Measurements from ENCODE around the gene QKI. TPM values are rescaled to one million over a fixed set of nuclear protein-coding genes. Genes with fewer than 3 reads are reported as not detected.

QKI gene
- total and polyA plus RNA-seq, 2 of the 8 experiments (the other 6 are each of a cell fraction or from before 2014, with no cell fraction given), result 181 to 183 TPM

GRCh38 chr6:163375361-163375760 is 39.2 kb upstream of the QKI start:
- Histone ChIP-seq H3K27me3 (replicated peaks in 1 of 4; ENCODE audit: control insufficient read depth in 3 of 4, extremely low read depth in 1 of 4, insufficient read depth in 3 of 4, low read length in 3 of 4) (no peaks in the 10 kb centered on the region), H3K4me2 (ENCODE audit: insufficient read depth in 1 of 2, low read depth in 2 of 2, low read length in 2 of 2) (no peak overlapping the region), H3K9ac (replicated peaks in 1 of 4; ENCODE audit: extremely low read depth in 1 of 4, low read depth in 3 of 4, low read length in 3 of 4) (no peak overlapping the region), H4K5ac (ENCODE audit: insufficient read length, low read depth, low read length) (no peak overlapping the region), H2BK20ac (ENCODE audit: low read length) (peak overlapping the region; percentile 86; the same call in 1 of the 2 replicates), H2AK5ac (ENCODE audit: low read depth, low read length) (no peak overlapping the region), H3K79me2 (ENCODE audit: control insufficient read depth in 1 of 2, insufficient read depth in 2 of 2, low read length in 2 of 2) (no peaks in the 10 kb centered on the region), H3K4me1 (replicated peaks in 1 of 4; ENCODE audit: control insufficient read depth in 3 of 4, insufficient read depth in 4 of 4, low read length in 3 of 4) (no peaks in the 10 kb centered on the region; a peak in 1 of 7 replicates), H3K9me3 (ENCODE audit: insufficient read depth in 2 of 2, low read depth in 1 of 2, low read length in 1 of 2) (no peaks in the 10 kb centered on the region), H3K4me3 (ENCODE audit: extremely low read depth in 1 of 4, insufficient read depth in 2 of 4, low read depth in 3 of 4, low read length in 4 of 4) (no peak overlapping the region), H3K56ac (replicated peaks; ENCODE audit: insufficient read length, low read depth, low read length) (no peak overlapping the region), H3K23ac (ENCODE audit: insufficient read length) (no peak overlapping the region), H3K36me3 (ENCODE audit: control insufficient read depth in 2 of 4, insufficient read depth in 4 of 4, low read length in 3 of 4) (no peaks in the 10 kb centered on the region), H3K4ac (replicated peaks; ENCODE audit: insufficient read length, low read depth, low read length) (no peak overlapping the region), H3K23me2 (ENCODE audit: low read depth, low read length) (no peaks in the 10 kb centered on the region), H2BK12ac (ENCODE audit: low read depth, low read length) (no peak overlapping the region), H4K8ac (ENCODE audit: extremely low read depth, insufficient read depth, low read length) (no peak overlapping the region), H2BK5ac (ENCODE audit: low read depth, low read length) (no peak overlapping the region), H3K27ac (ENCODE audit: low read depth, low read length) (no peak overlapping the region), H2AFZ (ENCODE audit: low read length) (no peak overlapping the region), H2BK120ac (replicated peaks; ENCODE audit: low read depth, low read length) (no peak overlapping the region), H2BK15ac (ENCODE audit: low read length) (no peak overlapping the region), H3K79me1 (ENCODE audit: low read depth, low read length) (no peaks in the 10 kb centered on the region), H4K91ac (replicated peaks; ENCODE audit: insufficient read length, low read length) (no peak overlapping the region), H3K18ac (ENCODE audit: extremely low read depth, low read length) (no peak overlapping the region), H4K20me1 (replicated peaks in 1 of 2; ENCODE audit: control insufficient read depth in 1 of 2, insufficient read depth in 2 of 2, low read length in 2 of 2) (no peaks in the 10 kb centered on the region), H3K14ac (ENCODE audit: insufficient read length) (no peak overlapping the region)
- ChIA-PET CTCF (ENCODE audit: partially characterized antibody) (interaction anchor here (0.7 to 1.1 kb wide), 3 partner anchors 10 to 37 kb away, joined by 3 read pairs; no protein-coding TSS in a partner anchor), POLR2A (ENCODE audit: partially characterized antibody) (interaction anchor here (1.3 kb wide), 1 partner anchor 14 kb away, joined by 3 read pairs; no protein-coding TSS in a partner anchor)
- 93% methylated on average over 10 of the region's 10 CpGs; no CpG with 5 or more reads in 1 of the 2 experiments for WGBS, 2 experiments (ENCODE audit: extremely low coverage in 1 of 2, insufficient coverage in 1 of 2, insufficient read length in 1 of 2, insufficient replicate concordance in 2 of 2, low coverage in 1 of 2, low lambda C conversion rate in 2 of 2, missing lambda C conversion rate in 1 of 2)
- no peak for DNase-seq (ENCODE audit: low read depth in 1 of 2, low spot score in 2 of 2)
- FAIRE-seq, result no peak
- no peak for TF ChIP-seq PHF8 (conservative IDR thresholded peaks at IDR 0.05; ENCODE audit: low read depth, low read length)
- no peak for TF ChIP-seq SUZ12 (IDR thresholded peaks at IDR 0.05; ENCODE audit: low read length)
- no peak for TF ChIP-seq POU5F1 (IDR thresholded peaks at IDR 0.05; ENCODE audit: low read depth, low read length)
